Astrocyte (in vitro differentiated cells and primary cell): Measurements from ENCODE around the gene FAM3B. TPM values are rescaled to one million over a fixed set of nuclear protein-coding genes. Genes with fewer than 3 reads are reported as not detected.

Experiments
- DNase-seq: peaks from one replicate; pipeline ENCODE4 v3.0.0-alpha.2; 2010; ENCODE audit warnings: low read depth
- FAIRE-seq: peaks from 2 replicates; lab custom pipeline; 2011; peaks lifted over from hg19 to GRCh38; lab: Jason Lieb, UNC
- H2AFZ ChIP-seq: 2 replicates; pipeline ENCODE4 v1.6.0; 2012; ENCODE audit warnings: low read depth, low read length, inconsistent platforms
- H3K27ac ChIP-seq: 2 replicates; pipeline ENCODE4 v1.5.1; 2011; ENCODE audit warnings: low read depth, low read length, inconsistent platforms
- H3K27me3 ChIP-seq: 2 replicates; pipeline ENCODE4 v1.6.0; 2011; ENCODE audit warnings: low read length, inconsistent platforms; ENCODE audit not compliant: insufficient read depth
- H3K36me3 ChIP-seq: 2 replicates; pipeline ENCODE4 v1.5.1; 2011; ENCODE audit warnings: low read length, inconsistent platforms; ENCODE audit not compliant: insufficient read depth
- H3K4me1 ChIP-seq: 2 replicates; pipeline ENCODE4 v1.5.1; 2011; ENCODE audit warnings: low read length, inconsistent platforms; ENCODE audit not compliant: insufficient read depth
- H3K4me2 ChIP-seq: 2 replicates; pipeline ENCODE4 v1.6.0; 2012; ENCODE audit warnings: low read length, inconsistent platforms
- H3K4me3 ChIP-seq: 2 replicates; pipeline ENCODE4 v1.5.1; 2011; ENCODE audit warnings: low read depth, mild to moderate bottlenecking, low read length, inconsistent platforms; ENCODE audit not compliant: insufficient read depth
- H3K79me2 ChIP-seq: 2 replicates; pipeline ENCODE4 v1.6.0; 2012; ENCODE audit warnings: mild to moderate bottlenecking, low read length, inconsistent platforms; ENCODE audit not compliant: insufficient read depth
- H3K9ac ChIP-seq: 2 replicates; pipeline ENCODE4 v1.6.0; 2012; ENCODE audit warnings: mild to moderate bottlenecking, low read length, inconsistent platforms
- H3K9me3 ChIP-seq: 2 replicates; pipeline ENCODE4 v1.5.1; 2012; ENCODE audit warnings: low read depth, mild to moderate bottlenecking, low read length, inconsistent platforms; ENCODE audit not compliant: insufficient read depth
- H4K20me1 ChIP-seq: 2 replicates; pipeline ENCODE4 v1.6.0; 2012; ENCODE audit warnings: low read length, inconsistent platforms; ENCODE audit not compliant: insufficient read depth
- H3K27ac Mint-ChIP-seq: one replicate; pipeline ENCODE4 v1.8.0; 2021; ENCODE audit warnings: mild to moderate bottlenecking, mixed read lengths; ENCODE audit not compliant: unreplicated experiment
- H3K27me3 Mint-ChIP-seq: one replicate; pipeline ENCODE4 v1.8.0; 2021; ENCODE audit warnings: low read depth, mixed read lengths; ENCODE audit not compliant: unreplicated experiment
- H3K36me3 Mint-ChIP-seq: one replicate; pipeline ENCODE4 v1.8.0; 2021; ENCODE audit warnings: low read depth, mixed read lengths; ENCODE audit not compliant: unreplicated experiment
- H3K4me1 Mint-ChIP-seq: one replicate; pipeline ENCODE4 v1.8.0; 2021; ENCODE audit warnings: low read depth, mixed read lengths; ENCODE audit not compliant: unreplicated experiment
- H3K4me3 Mint-ChIP-seq: one replicate; pipeline ENCODE4 v1.8.0; 2021; ENCODE audit warnings: mild to moderate bottlenecking, moderate library complexity, mixed read lengths; ENCODE audit not compliant: unreplicated experiment
- H3K9me3 Mint-ChIP-seq: one replicate; pipeline ENCODE4 v1.8.0; 2021; ENCODE audit warnings: mild to moderate bottlenecking, mixed read lengths; ENCODE audit not compliant: unreplicated experiment
- CTCF ChIP-seq: IDR thresholded peaks from 2 replicates; pipeline ENCODE4 v1.5.1; 2011; ENCODE audit warnings: low read depth, mild to moderate bottlenecking, inconsistent platforms, low read length, moderate library complexity; ENCODE audit not compliant: insufficient read depth
- EZH2 ChIP-seq: IDR thresholded peaks from 2 replicates; pipeline ENCODE4 v1.6.1; 2012; ENCODE audit warnings: mild to moderate bottlenecking, low read length, inconsistent platforms; ENCODE audit not compliant: insufficient read depth
- total RNA-seq: library from RNA; stranded (reverse); gene quantifications from 2 replicates; pipeline ENCODE4 v1.2.1, GENCODE V29; 2021

FAM3B gene
- total RNA-seq, 1 donor from 2014 or later: not detected

- Histone ChIP-seq H4K20me1 (no peaks in the 10 kb centered on the region), H3K4me3 (no peak overlapping the region), H3K36me3 (no peaks in the 10 kb centered on the region), H3K27me3 (peaks cover 6% of the 10 kb centered on the region), H3K79me2 (no peaks in the 10 kb centered on the region), H3K4me2 (no peak overlapping the region), H3K4me1 (no peaks in the 10 kb centered on the region), H3K9ac (no peak overlapping the region), H3K9me3 (peaks cover 4% of the 10 kb centered on the region), H2AFZ (no peak overlapping the region), H3K27ac (no peak overlapping the region)
- peaks cover 14% of the 10 kb centered on the region for H3K9me3 Mint-ChIP-seq
- TF ChIP-seq CTCF (no peak), EZH2 (no peak)
- peaks cover 11% of the 10 kb centered on the region for H3K36me3 Mint-ChIP-seq
- peaks cover 20% of the 10 kb centered on the region for H3K27me3 Mint-ChIP-seq
- peaks cover 27% of the 10 kb centered on the region for H3K4me1 Mint-ChIP-seq
- DNase-seq (no peak), FAIRE-seq (no peak)
- H3K27ac Mint-ChIP-seq: no peak overlapping the region
- H3K4me3 Mint-ChIP-seq: no peak overlapping the region
Observed at GRCh38 chr21:41367301-41367944, 50.8 kb downstream of the FAM3B start.

- no peak overlapping the region for H3K27ac Mint-ChIP-seq
- Histone ChIP-seq H3K4me1 (no peaks in the 10 kb centered on the region), H3K4me2 (no peak overlapping the region), H2AFZ (no peak overlapping the region), H4K20me1 (no peaks in the 10 kb centered on the region), H3K27me3 (peaks cover 6% of the 10 kb centered on the region), H3K79me2 (no peaks in the 10 kb centered on the region), H3K9me3 (peaks cover 4% of the 10 kb centered on the region), H3K4me3 (no peak overlapping the region), H3K36me3 (no peaks in the 10 kb centered on the region), H3K9ac (no peak overlapping the region), H3K27ac (no peak overlapping the region)
- peaks cover 20% of the 10 kb centered on the region for H3K27me3 Mint-ChIP-seq
- no peak overlapping the region for H3K4me3 Mint-ChIP-seq
- H3K9me3 Mint-ChIP-seq: peaks cover 10% of the 10 kb centered on the region
- no peak for DNase-seq
- TF ChIP-seq CTCF: no peak
- no peak for TF ChIP-seq EZH2
- peaks cover 13% of the 10 kb centered on the region for H3K36me3 Mint-ChIP-seq
- FAIRE-seq: no peak
- H3K4me1 Mint-ChIP-seq: peaks cover 27% of the 10 kb centered on the region
Observed at GRCh38 chr21:41367945-41368734, 51.5 kb downstream of the FAM3B start.

GRCh38 chr21:41368735-41369104 lies 52.1 kb downstream of the FAM3B start:
- H3K27me3 ChIP-seq: peaks cover 6% of the 10 kb centered on the region
- H3K4me2 ChIP-seq: no peak overlapping the region
- no peak overlapping the region for H2AFZ ChIP-seq
- no peak overlapping the region for H3K27ac Mint-ChIP-seq
- no peak overlapping the region for H3K4me3 Mint-ChIP-seq
- H3K9me3 Mint-ChIP-seq: peaks cover 7% of the 10 kb centered on the region
- peaks cover 20% of the 10 kb centered on the region for H3K27me3 Mint-ChIP-seq
- FAIRE-seq: no peak
- no peaks in the 10 kb centered on the region for H3K36me3 ChIP-seq
- H3K4me1 ChIP-seq: no peaks in the 10 kb centered on the region
- H3K27ac ChIP-seq: no peak overlapping the region
- no peak for TF ChIP-seq EZH2
- no peak for TF ChIP-seq CTCF
- DNase-seq: no peak
- H3K4me1 Mint-ChIP-seq: peaks cover 27% of the 10 kb centered on the region
- H3K36me3 Mint-ChIP-seq: peaks cover 13% of the 10 kb centered on the region
- H4K20me1 ChIP-seq: no peaks in the 10 kb centered on the region
- H3K4me3 ChIP-seq: no peak overlapping the region
- no peaks in the 10 kb centered on the region for H3K79me2 ChIP-seq
- peaks cover 4% of the 10 kb centered on the region for H3K9me3 ChIP-seq
- no peak overlapping the region for H3K9ac ChIP-seq
